Measurements from ENCODE around the gene IL20.

The IL20 gene

GRCh38 chr1:206864939-206865671, at the start of gene IL20:
Gene IL20, plus strand, starts transcription at chr1:206865623. Its CDS starts 230 bp downstream, at chr1:206865853.
- peak; percentile 67 to 75 for DNase-seq (ENCODE audit: low read depth in 2 of 2)

GRCh38 chr1:206816390-206817287, 48.8 kb upstream of the IL20 start:
- no peak for DNase-seq (ENCODE audit: low read depth in 2 of 2)

GRCh38 chr1:206821493-206821892, 43.9 kb upstream of the IL20 start:
- DNase-seq (ENCODE audit: low read depth in 2 of 2) = no peak

- no peak for DNase-seq (ENCODE audit: low read depth in 2 of 2)
Observed at GRCh38 chr1:206823727-206824126, 41.7 kb upstream of the IL20 start.

- DNase-seq (ENCODE audit: low read depth in 2 of 2) = no peak
Observed at GRCh38 chr1:206824331-206824730, 41.1 kb upstream of the IL20 start.

GRCh38 chr1:206826394-206826793, 39.0 kb upstream of the IL20 start:
- DNase-seq (ENCODE audit: low read depth in 2 of 2) = no peak

- DNase-seq (ENCODE audit: low read depth in 2 of 2) = no peak
Observed at GRCh38 chr1:206828061-206828460, 37.4 kb upstream of the IL20 start.

GRCh38 chr1:206828765-206829164, 36.7 kb upstream of the IL20 start:
- DNase-seq (ENCODE audit: low read depth in 2 of 2) = no peak

GRCh38 chr1:206829282-206829681, 36.1 kb upstream of the IL20 start:
- DNase-seq (ENCODE audit: low read depth in 2 of 2) = no peak

GRCh38 chr1:206829875-206830274, 35.5 kb upstream of the IL20 start:
- DNase-seq (ENCODE audit: low read depth in 2 of 2) = no peak

- no peak for DNase-seq (ENCODE audit: low read depth in 2 of 2)
Observed at GRCh38 chr1:206831650-206832049, 33.8 kb upstream of the IL20 start.

GRCh38 chr1:206832352-206832880, 33.0 kb upstream of the IL20 start:
- DNase-seq (ENCODE audit: low read depth in 2 of 2) = no peak

GRCh38 chr1:206833106-206833680, 32.2 kb upstream of the IL20 start:
- no peak for DNase-seq (ENCODE audit: low read depth in 2 of 2)

- no peak for DNase-seq (ENCODE audit: low read depth in 2 of 2)
Observed at GRCh38 chr1:206833801-206834200, 31.6 kb upstream of the IL20 start.

GRCh38 chr1:206834217-206834616, 31.2 kb upstream of the IL20 start:
- DNase-seq (ENCODE audit: low read depth in 2 of 2) = no peak

- no peak for DNase-seq (ENCODE audit: low read depth in 2 of 2)
Observed at GRCh38 chr1:206834711-206835110, 30.7 kb upstream of the IL20 start.

- DNase-seq (ENCODE audit: low read depth in 2 of 2) = no peak
Observed at GRCh38 chr1:206835186-206835585, 30.2 kb upstream of the IL20 start.

GRCh38 chr1:206836111-206836510, 29.3 kb upstream of the IL20 start:
- DNase-seq (ENCODE audit: low read depth in 2 of 2) = no peak

- no peak for DNase-seq (ENCODE audit: low read depth in 2 of 2)
Observed at GRCh38 chr1:206839006-206839560, 26.3 kb upstream of the IL20 start.

GRCh38 chr1:206839857-206840256, 25.6 kb upstream of the IL20 start:
- no peak for DNase-seq (ENCODE audit: low read depth in 2 of 2)

- DNase-seq (ENCODE audit: low read depth in 2 of 2) = no peak
Observed at GRCh38 chr1:206841609-206842323, 23.7 kb upstream of the IL20 start.
